Measurements from ENCODE around the gene THOP1. TPM values are rescaled to one million over a fixed set of nuclear protein-coding genes. Genes with fewer than 3 reads are reported as not detected.

THOP1 gene
- total and polyA plus RNA-seq, 2 experiments from 2014 or later: 81.3 to 111 TPM

GRCh38 chr19:2850256-2850925 is 65.1 kb downstream of the THOP1 start:
- peaks cover 19% of the 10 kb centered on the region for H3K9me3 ChIP-seq (ENCODE audit: low read depth)
- H3K36me3 ChIP-seq: peaks cover 38% of the 10 kb centered on the region
- H3K27me3 ChIP-seq: no peaks in the 10 kb centered on the region
- no peak overlapping the region for H3K4me3 ChIP-seq
- no peak for DNase-seq (ENCODE audit: low read depth in 1 of 2, low spot score in 1 of 2)
- H3K4me1 ChIP-seq (ENCODE audit: low read depth): no peaks in the 10 kb centered on the region
- no peak for TF ChIP-seq CTCF (IDR thresholded peaks at IDR 0.05; ENCODE audit: low read depth, low read length)
- H3K27ac ChIP-seq: no peak overlapping the region

- TF ChIP-seq CTCF (IDR thresholded peaks at IDR 0.05; ENCODE audit: low read depth, low read length): no peak
- Histone ChIP-seq H3K4me3 (no peak overlapping the region), H3K36me3 (peaks cover 38% of the 10 kb centered on the region)
Observed at GRCh38 chr19:2852598-2852997, 67.3 kb downstream of the THOP1 start.

GRCh38 chr19:2853015-2853606 is 67.8 kb downstream of the THOP1 start:
- TF ChIP-seq CTCF (IDR thresholded peaks at IDR 0.05; ENCODE audit: low read depth, low read length): no peak
- H3K4me3 ChIP-seq: no peak overlapping the region
- no peak overlapping the region for H3K27ac ChIP-seq
- H3K36me3 ChIP-seq: peaks cover 38% of the 10 kb centered on the region
- H3K9me3 ChIP-seq (ENCODE audit: low read depth): peaks cover 19% of the 10 kb centered on the region
- H3K27me3 ChIP-seq: no peaks in the 10 kb centered on the region
- H3K4me1 ChIP-seq (ENCODE audit: low read depth): no peaks in the 10 kb centered on the region
- DNase-seq (ENCODE audit: low read depth in 1 of 2, low spot score in 1 of 2): no peak

More at GRCh38 chr19:2852598-2852997, 67.3 kb downstream of the THOP1 start:
- H3K27ac ChIP-seq: no peak overlapping the region
- no peaks in the 10 kb centered on the region for H3K27me3 ChIP-seq
- no peak for DNase-seq (ENCODE audit: low read depth in 1 of 2, low spot score in 1 of 2)
- H3K4me1 ChIP-seq (ENCODE audit: low read depth): no peaks in the 10 kb centered on the region
- peaks cover 19% of the 10 kb centered on the region for H3K9me3 ChIP-seq (ENCODE audit: low read depth)

- H3K4me3 ChIP-seq: no peak overlapping the region
- H3K36me3 ChIP-seq: peaks cover 38% of the 10 kb centered on the region
- H3K27me3 ChIP-seq: no peaks in the 10 kb centered on the region
- H3K27ac ChIP-seq: no peak overlapping the region
- no peaks in the 10 kb centered on the region for H3K4me1 ChIP-seq (ENCODE audit: low read depth)
- DNase-seq (ENCODE audit: low read depth in 1 of 2, low spot score in 1 of 2): no peak
- H3K9me3 ChIP-seq (ENCODE audit: low read depth): peaks cover 19% of the 10 kb centered on the region
- TF ChIP-seq CTCF (IDR thresholded peaks at IDR 0.05; ENCODE audit: low read depth, low read length): no peak
Observed at GRCh38 chr19:2854849-2855248, 69.5 kb downstream of the THOP1 start.

- Histone ChIP-seq H3K27ac (no peak overlapping the region), H3K9me3 (ENCODE audit: low read depth) (peaks cover 15% of the 10 kb centered on the region), H3K4me1 (ENCODE audit: low read depth) (no peaks in the 10 kb centered on the region), H3K36me3 (peaks cover 33% of the 10 kb centered on the region), H3K27me3 (no peaks in the 10 kb centered on the region), H3K4me3 (no peak overlapping the region)
- no peak for DNase-seq (ENCODE audit: low read depth in 1 of 2, low spot score in 1 of 2)
- no peak for TF ChIP-seq CTCF (IDR thresholded peaks at IDR 0.05; ENCODE audit: low read depth, low read length)
Observed at GRCh38 chr19:2856457-2857050, 71.3 kb downstream of the THOP1 start.

All from cardiac muscle cell (in vitro differentiated cells and primary cell).